ENCODE data around the gene IQSEC1. TPM values are rescaled to one million over a fixed set of nuclear protein-coding genes. Genes with fewer than 3 reads are reported as not detected.

Gene IQSEC1
- polyA plus RNA-seq, 1 experiment: 3.6 TPM

DNA sequence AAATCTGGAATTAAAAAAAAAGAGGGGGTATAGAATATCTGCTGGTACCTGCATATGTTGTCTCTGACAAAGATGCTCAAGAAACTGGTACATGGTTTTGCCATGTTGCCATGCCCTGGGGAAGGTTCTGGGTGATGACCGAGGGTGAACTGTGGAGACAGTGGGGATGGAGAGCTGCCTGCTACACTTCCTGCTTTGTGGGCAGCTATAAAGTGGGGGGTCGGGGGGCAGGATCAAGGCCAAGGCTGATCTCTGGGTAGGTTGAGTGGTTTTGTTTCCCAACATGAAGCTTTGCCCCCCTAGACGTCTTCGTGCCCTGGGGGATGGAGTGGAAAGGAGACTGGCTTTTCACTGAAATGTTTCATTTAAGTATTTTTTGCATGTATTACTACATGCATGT is 74.6 kb downstream of the IQSEC1 start:
- H3K27me3 ChIP-seq (ENCODE audit: control insufficient read depth, insufficient read depth, low read length): peaks cover 15% of the 10 kb centered on the region
- H3K9me3 ChIP-seq (ENCODE audit: control insufficient read depth, insufficient read depth, low read length): no peaks in the 10 kb centered on the region
- no peak for DNase-seq (ENCODE audit: low read depth, low spot score)
- TF ChIP-seq, protein P1, sequence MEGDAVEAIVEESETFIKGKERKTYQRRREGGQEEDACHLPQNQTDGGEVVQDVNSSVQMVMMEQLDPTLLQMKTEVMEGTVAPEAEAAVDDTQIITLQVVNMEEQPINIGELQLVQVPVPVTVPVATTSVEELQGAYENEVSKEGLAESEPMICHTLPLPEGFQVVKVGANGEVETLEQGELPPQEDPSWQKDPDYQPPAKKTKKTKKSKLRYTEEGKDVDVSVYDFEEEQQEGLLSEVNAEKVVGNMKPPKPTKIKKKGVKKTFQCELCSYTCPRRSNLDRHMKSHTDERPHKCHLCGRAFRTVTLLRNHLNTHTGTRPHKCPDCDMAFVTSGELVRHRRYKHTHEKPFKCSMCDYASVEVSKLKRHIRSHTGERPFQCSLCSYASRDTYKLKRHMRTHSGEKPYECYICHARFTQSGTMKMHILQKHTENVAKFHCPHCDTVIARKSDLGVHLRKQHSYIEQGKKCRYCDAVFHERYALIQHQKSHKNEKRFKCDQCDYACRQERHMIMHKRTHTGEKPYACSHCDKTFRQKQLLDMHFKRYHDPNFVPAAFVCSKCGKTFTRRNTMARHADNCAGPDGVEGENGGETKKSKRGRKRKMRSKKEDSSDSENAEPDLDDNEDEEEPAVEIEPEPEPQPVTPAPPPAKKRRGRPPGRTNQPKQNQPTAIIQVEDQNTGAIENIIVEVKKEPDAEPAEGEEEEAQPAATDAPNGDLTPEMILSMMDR (IDR thresholded peaks at IDR 0.05; ENCODE audit: low read depth, low read length): no peak
- POLR2A ChIA-PET: no interaction called here
- no peak overlapping the region for H3K4me3 ChIP-seq (ENCODE audit: low read depth, low read length)
- no peak overlapping the region for H3K27ac ChIP-seq (ENCODE audit: low read depth, low read length)
- CTCF ChIA-PET: interaction anchor here (1.0 to 2.9 kb wide), 3 partner anchors 10 to 15 kb away, joined by 3 to 14 read pairs (median 3); no protein-coding TSS in a partner anchor

DNA sequence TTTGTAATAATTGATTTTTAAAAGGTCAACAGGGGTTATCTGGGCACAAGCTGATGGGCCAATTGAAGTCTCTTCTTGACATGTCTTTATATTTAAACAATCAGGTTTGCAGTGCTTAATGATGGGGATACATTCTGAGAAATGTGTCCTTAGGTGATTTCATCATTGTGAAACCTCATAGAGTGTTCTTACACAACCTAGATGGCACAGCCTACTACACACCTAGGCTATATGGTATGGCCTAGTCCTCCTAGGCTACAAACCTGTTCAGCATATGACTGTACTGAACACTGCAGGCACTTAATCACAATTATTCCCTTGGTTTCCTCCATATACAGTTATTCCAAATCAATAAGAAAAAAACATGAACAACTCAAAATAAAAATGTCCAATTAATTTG is 75.8 kb downstream of the IQSEC1 start:
- H3K9me3 ChIP-seq (ENCODE audit: control insufficient read depth, insufficient read depth, low read length): no peaks in the 10 kb centered on the region
- ChIA-PET POLR2A (no interaction called here), CTCF (no interaction called here)
- H3K27ac ChIP-seq (ENCODE audit: low read depth, low read length): no peak overlapping the region
- H3K27me3 ChIP-seq (ENCODE audit: control insufficient read depth, insufficient read depth, low read length): peaks cover 17% of the 10 kb centered on the region
- H3K4me3 ChIP-seq (ENCODE audit: low read depth, low read length): no peak overlapping the region
- TF ChIP-seq, protein P1 (IDR thresholded peaks at IDR 0.05; ENCODE audit: low read depth, low read length): no peak
- no peak for DNase-seq (ENCODE audit: low read depth, low spot score)

DNA sequence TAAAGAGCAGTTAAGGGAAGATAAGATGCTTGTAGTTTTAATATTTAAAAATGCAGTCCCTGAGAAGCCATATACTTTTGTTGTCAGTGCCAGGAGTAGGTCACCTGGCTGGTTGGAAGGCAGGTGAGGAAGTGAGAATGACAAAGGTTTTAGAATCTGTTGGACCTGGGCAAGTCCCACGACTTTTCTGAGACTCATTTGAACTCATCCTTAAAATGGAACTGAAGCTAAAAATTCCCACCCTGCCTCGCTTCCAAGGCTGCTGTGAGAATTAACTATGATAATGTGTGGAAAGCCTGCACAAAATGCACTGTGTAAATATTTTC is 77.1 kb downstream of the IQSEC1 start:
- ChIA-PET CTCF (interaction anchor here (0.9 to 3.3 kb wide), 9 partner anchors 8 to 457 kb away, joined by 3 to 34 read pairs (median 5); no protein-coding TSS in a partner anchor), POLR2A (no interaction called here)
- H3K4me3 ChIP-seq (ENCODE audit: low read depth, low read length): no peak overlapping the region
- no peak overlapping the region for H3K27ac ChIP-seq (ENCODE audit: low read depth, low read length)
- no peaks in the 10 kb centered on the region for H3K9me3 ChIP-seq (ENCODE audit: control insufficient read depth, insufficient read depth, low read length)
- H3K27me3 ChIP-seq (ENCODE audit: control insufficient read depth, insufficient read depth, low read length): peaks cover 17% of the 10 kb centered on the region
- TF ChIP-seq, protein P1 (IDR thresholded peaks at IDR 0.05; ENCODE audit: low read depth, low read length): no peak
- no peak for DNase-seq (ENCODE audit: low read depth, low spot score)

DNA sequence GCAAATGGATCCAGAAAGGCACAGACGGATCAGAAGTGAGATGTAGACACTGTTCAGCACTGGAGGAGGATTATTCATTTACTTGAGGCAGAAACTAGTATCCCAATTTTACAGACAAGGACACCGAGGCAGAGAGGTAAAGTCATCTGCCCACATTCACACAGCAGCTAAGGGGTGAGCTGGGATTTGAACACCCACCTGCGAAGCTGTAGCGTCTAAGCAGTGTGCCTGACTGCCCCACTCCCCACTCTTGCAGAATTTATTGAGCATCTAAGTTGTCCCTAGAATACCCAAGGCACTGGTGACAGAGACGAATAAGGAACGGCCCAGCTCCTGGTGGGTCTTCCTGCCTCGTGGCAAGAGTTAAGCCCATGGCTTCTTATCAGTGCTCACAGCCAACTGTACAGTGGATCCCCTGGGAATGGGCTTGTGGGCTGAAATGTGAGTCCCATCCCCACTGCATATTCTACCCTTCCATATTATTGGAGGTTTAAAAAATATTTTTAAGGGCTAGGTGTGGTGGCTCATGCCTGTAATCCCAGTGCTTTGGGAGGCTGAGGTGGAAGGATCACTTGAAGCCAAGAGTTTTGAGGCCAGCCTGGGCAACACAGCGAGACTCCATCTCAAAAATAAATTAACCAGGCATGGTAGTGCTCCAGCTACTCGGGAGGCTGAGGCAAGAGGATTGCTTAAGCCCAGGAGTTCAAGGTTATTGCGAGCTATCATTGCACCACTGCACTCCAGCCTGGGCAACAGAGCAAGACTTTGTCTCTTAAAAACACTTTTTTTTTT is 77.6 kb downstream of the IQSEC1 start:
- TF ChIP-seq, protein P1 (IDR thresholded peaks at IDR 0.05; ENCODE audit: low read depth, low read length): no peak
- DNase-seq (ENCODE audit: low read depth, low spot score): no peak
- CTCF ChIA-PET: interaction anchor here (0.6 to 3.3 kb wide), 25 partner anchors 9 to 457 kb away, joined by 3 to 34 read pairs (median 4); partner anchors contain the start of gene RPL32
- POLR2A ChIA-PET: interaction anchor here (1.2 kb wide), 1 partner anchor 11 kb away, joined by 6 read pairs; no protein-coding TSS in a partner anchor
- no peak overlapping the region for H3K4me3 ChIP-seq (ENCODE audit: low read depth, low read length)
- H3K27ac ChIP-seq (ENCODE audit: low read depth, low read length): peak overlapping the region; percentile 21
- no peaks in the 10 kb centered on the region for H3K9me3 ChIP-seq (ENCODE audit: control insufficient read depth, insufficient read depth, low read length)
- peaks cover 15% of the 10 kb centered on the region for H3K27me3 ChIP-seq (ENCODE audit: control insufficient read depth, insufficient read depth, low read length)

Data from AG04450 (cell line).